ENCODE results near the gene PSTK. TPM values are rescaled to one million over a fixed set of nuclear protein-coding genes. Genes with fewer than 3 reads are reported as not detected.

Gene PSTK
- polyA plus RNA-seq, 3 donors: 3.5 to 4.7 (median 4.2) TPM

- H3K79me2 ChIP-seq (ENCODE audit: insufficient read depth, low read length): no peaks in the 10 kb centered on the region
- no peak overlapping the region for H3K27ac ChIP-seq (ENCODE audit: low read depth in 1 of 2, low read length in 2 of 2)
- Mint-ChIP-seq H3K27ac (no peak overlapping the region), H3K9me3 (no peaks in the 10 kb centered on the region), H3K4me3 (no peak overlapping the region), H3K27me3 (ENCODE audit: low read depth in 3 of 3) (no peaks in the 10 kb centered on the region), H3K4me1 (no peaks in the 10 kb centered on the region), H3K36me3 (peaks cover 37 to 39% of the 10 kb centered on the region in 2 donors)
- H3K9me3 ChIP-seq (replicated peaks in 1 of 2; ENCODE audit: control insufficient read depth in 1 of 2, insufficient read depth in 1 of 2, low read length in 2 of 2): no peaks in the 10 kb centered on the region
- H3K36me3 ChIP-seq (replicated peaks in 1 of 2; ENCODE audit: control insufficient read depth in 1 of 2, insufficient read depth in 2 of 2, low read length in 2 of 2): peaks cover 39 to 40% of the 10 kb centered on the region in 2 donors
- no peaks in the 10 kb centered on the region for H3K4me1 ChIP-seq (ENCODE audit: control insufficient read depth in 1 of 2, insufficient read depth in 2 of 2, low read length in 2 of 2)
- no peak overlapping the region for H3K4me3 ChIP-seq (replicated peaks in 1 of 3; ENCODE audit: low read depth in 2 of 3, low read length in 3 of 3)
- intact Hi-C loops (cut with micrococcal nuclease): no loop called here
- H3K27me3 ChIP-seq (ENCODE audit: control insufficient read depth in 2 of 2, insufficient read depth in 2 of 2, low read length in 2 of 2): no peaks in the 10 kb centered on the region
- no peak for TF ChIP-seq CTCF (IDR thresholded peaks at IDR 0.05)
- no peak overlapping the region for H2AFZ ChIP-seq (ENCODE audit: insufficient read depth, low read depth, low read length, poor library complexity, severe bottlenecking)
- 76% methylated on average over 3 of the region's 5 CpGs for WGBS (ENCODE audit: insufficient coverage)
- H4K20me1 ChIP-seq (ENCODE audit: insufficient read depth, low read length): peaks cover 8% of the 10 kb centered on the region
- DNase-seq: no peak
- H3K9ac ChIP-seq (ENCODE audit: insufficient read depth, low read length, poor library complexity, severe bottlenecking): no peak overlapping the region
- no peak overlapping the region for H3K4me2 ChIP-seq (replicated peaks; ENCODE audit: extremely low read depth, low read length, poor library complexity, severe bottlenecking)
Measured at GRCh38 chr10:122990278-122990677, 10.1 kb downstream of the PSTK start.

- no CpG with 5 or more reads among the region's 1 CpG for WGBS (ENCODE audit: insufficient coverage)
- Histone ChIP-seq H3K4me3 (replicated peaks in 1 of 3; ENCODE audit: low read depth in 2 of 3, low read length in 3 of 3) (no peak overlapping the region), H3K4me1 (ENCODE audit: control insufficient read depth in 1 of 2, insufficient read depth in 2 of 2, low read length in 2 of 2) (no peaks in the 10 kb centered on the region), H4K20me1 (ENCODE audit: insufficient read depth, low read length) (peaks cover 18% of the 10 kb centered on the region), H3K4me2 (replicated peaks; ENCODE audit: extremely low read depth, low read length, poor library complexity, severe bottlenecking) (no peak overlapping the region), H3K36me3 (replicated peaks in 1 of 2; ENCODE audit: control insufficient read depth in 1 of 2, insufficient read depth in 2 of 2, low read length in 2 of 2) (peaks cover 56% of the 10 kb centered on the region in 2 donors), H3K27ac (ENCODE audit: low read depth in 1 of 2, low read length in 2 of 2) (no peak overlapping the region), H3K27me3 (ENCODE audit: control insufficient read depth in 2 of 2, insufficient read depth in 2 of 2, low read length in 2 of 2) (no peaks in the 10 kb centered on the region), H2AFZ (ENCODE audit: insufficient read depth, low read depth, low read length, poor library complexity, severe bottlenecking) (no peak overlapping the region), H3K79me2 (ENCODE audit: insufficient read depth, low read length) (peaks cover 2% of the 10 kb centered on the region), H3K9me3 (replicated peaks in 1 of 2; ENCODE audit: control insufficient read depth in 1 of 2, insufficient read depth in 1 of 2, low read length in 2 of 2) (no peaks in the 10 kb centered on the region), H3K9ac (ENCODE audit: insufficient read depth, low read length, poor library complexity, severe bottlenecking) (no peak overlapping the region)
- Mint-ChIP-seq H3K4me1 (no peaks in the 10 kb centered on the region), H3K27ac (no peak overlapping the region), H3K36me3 (peaks cover 48% of the 10 kb centered on the region in 2 donors), H3K9me3 (no peaks in the 10 kb centered on the region), H3K27me3 (ENCODE audit: low read depth in 3 of 3) (no peaks in the 10 kb centered on the region), H3K4me3 (no peak overlapping the region)
- intact Hi-C loops (cut with micrococcal nuclease): no loop called here
- no peak for DNase-seq
- TF ChIP-seq CTCF (IDR thresholded peaks at IDR 0.05): no peak
Measured at GRCh38 chr10:122992031-122992585, 11.9 kb downstream of the PSTK start.

Data from CD14-positive monocyte (primary cell).